CD8-positive, alpha-beta memory T cell (primary cell): ENCODE results near the gene ZFP36L2. TPM values are rescaled to one million over a fixed set of nuclear protein-coding genes. Genes with fewer than 3 reads are reported as not detected.
"Not testable (repeated sequence)": the region's sequence is repeated elsewhere in the genome, so short reads cannot be mapped to it uniquely, and the experiment has no call there.

Experiments used
- CTCF ChIA-PET: fragments of 350-600 bp; sonication (Branson Sonifier 250); formaldehyde crosslinking; loops from one replicate; lab custom pipeline; 2021; ENCODE audit warnings: antibody characterized with exemption; lab: Charles Lee
- POLR2A ChIA-PET: fragments of 350-600 bp; sonication (Branson Sonifier 250); formaldehyde crosslinking; loops from one replicate; lab custom pipeline; 2021; ENCODE audit warnings: antibody characterized with exemption; lab: Charles Lee
- DNase-seq, 5 donors: peaks; one replicate each; pipeline versions ENCODE4 v3.0.0 to v3.0.0-alpha.2; 2020 to 2022; ENCODE audit warnings: mixed read lengths in 1 of 5
- H3K27ac ChIP-seq: one replicate; pipeline ENCODE4 v1.7.0; 2013; ENCODE audit warnings: low read depth, mild to moderate bottlenecking, low read length, moderate library complexity
- H3K27me3 ChIP-seq: 2 replicates; pipeline ENCODE4 v1.7.0; 2013; ENCODE audit warnings: low read length, mild to moderate bottlenecking; ENCODE audit not compliant: insufficient read depth, poor library complexity, severe bottlenecking
- H3K36me3 ChIP-seq: 2 replicates; pipeline ENCODE4 v1.7.0; 2013; ENCODE audit warnings: mild to moderate bottlenecking, low read length, moderate library complexity; ENCODE audit not compliant: insufficient read depth
- H3K4me1 ChIP-seq: 2 replicates; pipeline ENCODE4 v1.7.0; 2013; ENCODE audit warnings: mild to moderate bottlenecking, low read length, moderate library complexity; ENCODE audit not compliant: insufficient read depth
- H3K4me3 ChIP-seq: 2 replicates; pipeline ENCODE4 v1.7.0; 2013; ENCODE audit warnings: mild to moderate bottlenecking, low read length
- H3K9me3 ChIP-seq: 2 replicates; pipeline ENCODE4 v1.7.0; 2013; ENCODE audit warnings: mild to moderate bottlenecking, low read length
- H3K27ac Mint-ChIP-seq, 8 donors: one replicate each; pipeline ENCODE4 v1.8.0; 2020 to 2021; ENCODE audit warnings: mixed read lengths in 8 of 8, mild to moderate bottlenecking in 6 of 8, inconsistent platforms in 3 of 8, moderate library complexity in 3 of 8
- H3K27me3 Mint-ChIP-seq, 2 donors: one replicate each; pipeline ENCODE4 v1.8.0; 2020 to 2021; ENCODE audit warnings: mixed read lengths in 2 of 2, mild to moderate bottlenecking in 1 of 2, moderate library complexity in 1 of 2
- H3K36me3 Mint-ChIP-seq, 3 donors: one replicate each; pipeline ENCODE4 v1.8.0; 2020 to 2021; ENCODE audit warnings: mixed read lengths in 3 of 3, inconsistent platforms in 1 of 3, mild to moderate bottlenecking in 1 of 3
- H3K4me1 Mint-ChIP-seq, 3 donors: one replicate each; pipeline ENCODE4 v1.8.0; 2020 to 2021; ENCODE audit warnings: mixed read lengths in 3 of 3, inconsistent platforms in 1 of 3, mild to moderate bottlenecking in 1 of 3
- H3K4me3 Mint-ChIP-seq, 7 donors: one replicate each; pipeline ENCODE4 v1.8.0; 2020 to 2021; ENCODE audit warnings: mixed read lengths in 7 of 7, mild to moderate bottlenecking in 6 of 7, moderate library complexity in 4 of 7, inconsistent platforms in 2 of 7
- H3K9me3 Mint-ChIP-seq, 5 donors: one replicate each; pipeline ENCODE4 v1.8.0; 2020 to 2022; ENCODE audit warnings: mixed read lengths in 5 of 5, mild to moderate bottlenecking in 3 of 5, moderate library complexity in 2 of 5, inconsistent platforms in 1 of 5
- polyA plus RNA-seq: library from polyadenylated mRNA; unstranded; fragments of 300-500 nt; fragmentation: Illumina TruSeq; gene quantifications from one replicate; pipeline ENCODE4 v1.2.3, GENCODE V29; 2021
- total RNA-seq, 2 experiments: library from RNA; stranded (reverse); gene quantifications; one replicate each; pipeline ENCODE4 v1.2.3, GENCODE V29; 2021

ZFP36L2 gene
- total and polyA plus RNA-seq, 3 experiments from 2014 or later: 98.0 to 737 (median 98.6) TPM

DNA sequence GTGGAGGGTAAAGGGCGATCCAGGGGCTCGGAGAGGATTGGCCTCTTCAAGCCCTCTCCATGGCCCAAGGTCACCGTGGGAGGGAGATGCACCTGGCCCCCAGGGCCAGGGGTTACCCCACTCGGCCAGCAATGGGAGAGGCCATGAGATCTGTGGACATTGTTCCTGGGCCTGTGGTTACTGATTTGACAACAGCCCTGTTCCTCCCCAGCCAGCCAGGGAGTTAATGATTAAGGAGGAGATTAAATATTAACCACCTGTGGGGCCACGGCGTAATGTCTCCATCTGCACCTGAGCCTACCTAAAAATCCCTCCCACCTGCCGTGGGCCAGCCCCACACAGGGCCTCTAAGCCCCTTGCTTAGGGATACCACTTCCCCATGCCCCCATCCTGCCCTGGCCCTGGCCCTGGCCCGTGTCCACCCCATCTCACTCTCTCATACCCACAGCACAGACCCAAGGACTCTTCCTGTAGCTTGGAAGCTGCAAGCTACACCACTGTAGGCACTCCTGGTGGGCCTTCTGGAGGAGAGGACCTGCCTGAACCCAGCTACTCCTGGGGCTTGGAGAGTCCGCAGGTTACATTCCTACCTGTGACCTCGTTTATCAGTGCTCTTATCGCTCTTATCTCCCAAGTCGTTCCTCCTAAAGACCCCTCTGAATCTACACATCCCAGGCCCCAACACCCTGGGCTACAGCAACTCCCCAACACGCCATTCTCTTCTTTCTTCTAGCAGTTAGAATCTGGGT lies 32.1 kb downstream of the ZFP36L2 start:
- Mint-ChIP-seq H3K27me3 (no peaks in the 10 kb centered on the region), H3K4me3 (peak overlapping the region; percentile 71 to 92 (median 85)), H3K27ac (peak overlapping the region; percentile 95 to 100 (median 98)), H3K4me1 (peaks cover 55 to 76% (median 59%) of the 10 kb centered on the region in 3 donors), H3K36me3 (peaks cover 0 to 2% (median 0%) of the 10 kb centered on the region in 3 donors), H3K9me3 (no peaks in the 10 kb centered on the region)
- Histone ChIP-seq H3K4me1 (peaks cover 84% of the 10 kb centered on the region), H3K4me3 (peak overlapping the region; percentile 74), H3K27ac (peak overlapping the region; percentile 86), H3K27me3 (no peaks in the 10 kb centered on the region), H3K36me3 (no peaks in the 10 kb centered on the region), H3K9me3 (no peaks in the 10 kb centered on the region)
- CTCF ChIA-PET: interaction anchor here (0.8 to 5.3 kb wide), 14 partner anchors 10 to 67 kb away, joined by 3 to 33 read pairs (median 10); partner anchors contain the start of gene ZFP36L2
- no peak for DNase-seq
- POLR2A ChIA-PET: interaction anchor here (0.6 to 3.1 kb wide), 13 partner anchors 20 to 61 kb away, joined by 3 to 17 read pairs (median 7); partner anchors contain the start of gene ZFP36L2

DNA sequence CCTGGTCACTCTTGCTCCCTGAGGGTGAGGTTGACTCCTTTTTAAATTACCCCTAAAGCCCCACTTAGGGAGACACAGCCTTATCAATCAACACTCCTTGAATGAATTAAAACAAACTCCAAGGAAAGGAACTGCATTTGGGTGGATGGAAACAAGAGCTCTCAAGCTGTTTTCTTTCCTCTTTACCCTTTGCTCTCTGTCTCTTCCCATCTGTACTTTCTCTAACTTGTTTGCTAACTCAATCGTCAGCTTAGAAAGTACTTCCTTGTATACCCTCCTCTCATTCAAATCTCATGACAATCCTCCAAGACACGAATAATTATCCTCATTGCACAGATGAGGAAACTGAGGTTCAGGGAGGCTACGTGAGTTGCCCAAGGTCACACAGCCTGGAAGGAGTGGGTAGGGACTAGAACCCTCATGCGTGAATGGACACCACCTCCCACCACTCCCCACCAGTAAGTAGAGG lies 32.7 kb downstream of the ZFP36L2 start:
- Histone ChIP-seq H3K9me3 (no peaks in the 10 kb centered on the region), H3K27me3 (no peaks in the 10 kb centered on the region), H3K4me3 (peak overlapping the region; percentile 74), H3K36me3 (no peaks in the 10 kb centered on the region), H3K4me1 (peaks cover 87% of the 10 kb centered on the region), H3K27ac (peak overlapping the region; percentile 86)
- no peak for DNase-seq
- Mint-ChIP-seq H3K4me3 (peak overlapping the region; percentile 18 to 92 (median 85)), H3K9me3 (no peaks in the 10 kb centered on the region), H3K27ac (peak overlapping the region; percentile 95 to 100 (median 98)), H3K4me1 (peaks cover 54 to 77% (median 59%) of the 10 kb centered on the region in 3 donors), H3K27me3 (no peaks in the 10 kb centered on the region), H3K36me3 (peaks cover 0 to 2% (median 0%) of the 10 kb centered on the region in 3 donors)
- ChIA-PET CTCF (interaction anchor here (1.9 to 5.3 kb wide), 10 partner anchors 19 to 60 kb away, joined by 5 to 33 read pairs (median 12); partner anchors contain the start of gene ZFP36L2), POLR2A (interaction anchor here (1.0 to 3.1 kb wide), 8 partner anchors 19 to 33 kb away, joined by 3 to 17 read pairs (median 13); partner anchors contain the start of gene ZFP36L2)

DNA sequence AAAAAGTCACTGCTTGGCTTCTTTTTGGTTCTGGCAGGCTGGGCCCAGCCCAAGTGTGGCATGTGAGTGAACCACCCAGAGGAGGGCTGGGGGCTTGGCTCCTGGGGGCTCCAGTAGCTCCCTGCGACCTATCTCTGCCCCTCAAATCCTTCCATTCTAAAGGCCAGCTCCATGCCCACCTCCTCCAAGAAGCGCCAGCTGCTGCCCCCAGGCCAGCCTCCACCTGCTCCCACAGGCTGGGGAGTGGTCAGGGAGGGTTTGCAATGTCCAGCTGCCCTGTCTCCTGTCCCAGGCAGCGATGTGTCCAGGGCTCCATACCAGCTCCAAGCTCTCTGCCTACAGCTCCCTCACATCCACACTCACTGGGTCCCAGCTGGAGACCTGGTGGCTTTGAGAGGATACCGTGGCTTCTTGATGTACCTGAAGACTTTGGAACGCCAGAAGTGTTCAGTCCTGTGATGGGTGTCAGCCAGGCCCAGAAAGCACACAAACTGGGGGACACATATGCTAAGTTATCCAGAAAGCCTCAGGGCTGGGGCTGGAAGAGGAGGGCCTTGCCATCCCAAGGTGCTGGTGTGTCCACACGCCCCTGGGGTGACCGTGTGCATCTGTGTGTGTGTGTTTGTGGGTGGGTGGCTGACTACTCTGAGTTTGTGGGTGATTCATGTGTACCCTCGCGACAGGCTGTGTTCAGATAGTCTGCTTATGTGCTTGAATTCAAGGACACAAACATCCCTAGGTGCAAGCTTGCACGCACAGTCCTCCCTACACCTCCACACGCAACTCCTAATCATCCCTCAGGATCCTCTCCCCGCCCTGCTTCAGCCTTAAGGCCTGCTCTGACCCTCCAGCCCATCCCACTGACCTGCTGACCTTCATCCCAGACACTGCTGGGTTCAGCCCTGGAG lies 33.4 kb downstream of the ZFP36L2 start:
- Mint-ChIP-seq H3K36me3 (peaks cover 0 to 2% (median 0%) of the 10 kb centered on the region in 3 donors), H3K27me3 (no peaks in the 10 kb centered on the region), H3K4me1 (peaks cover 53 to 73% (median 59%) of the 10 kb centered on the region in 3 donors), H3K9me3 (no peaks in the 10 kb centered on the region), H3K27ac (peak overlapping the region; percentile 95 to 100 (median 98)), H3K4me3 (peak overlapping the region in 6 of 7 donors; percentile 58 to 92 (median 84))
- Histone ChIP-seq H3K9me3 (no peaks in the 10 kb centered on the region), H3K36me3 (no peaks in the 10 kb centered on the region), H3K27ac (peak overlapping the region; percentile 86), H3K4me3 (peak overlapping the region; percentile 74), H3K4me1 (peaks cover 82% of the 10 kb centered on the region), H3K27me3 (no peaks in the 10 kb centered on the region)
- POLR2A ChIA-PET: interaction anchor here (0.6 to 3.1 kb wide), 9 partner anchors 29 to 834 kb away, joined by 3 to 16 read pairs (median 4); partner anchors contain the start of gene ZFP36L2
- no peak for DNase-seq
- CTCF ChIA-PET: interaction anchor here (0.8 to 5.3 kb wide), 9 partner anchors 9 to 61 kb away, joined by 3 to 30 read pairs (median 7); partner anchors contain the start of gene ZFP36L2

DNA sequence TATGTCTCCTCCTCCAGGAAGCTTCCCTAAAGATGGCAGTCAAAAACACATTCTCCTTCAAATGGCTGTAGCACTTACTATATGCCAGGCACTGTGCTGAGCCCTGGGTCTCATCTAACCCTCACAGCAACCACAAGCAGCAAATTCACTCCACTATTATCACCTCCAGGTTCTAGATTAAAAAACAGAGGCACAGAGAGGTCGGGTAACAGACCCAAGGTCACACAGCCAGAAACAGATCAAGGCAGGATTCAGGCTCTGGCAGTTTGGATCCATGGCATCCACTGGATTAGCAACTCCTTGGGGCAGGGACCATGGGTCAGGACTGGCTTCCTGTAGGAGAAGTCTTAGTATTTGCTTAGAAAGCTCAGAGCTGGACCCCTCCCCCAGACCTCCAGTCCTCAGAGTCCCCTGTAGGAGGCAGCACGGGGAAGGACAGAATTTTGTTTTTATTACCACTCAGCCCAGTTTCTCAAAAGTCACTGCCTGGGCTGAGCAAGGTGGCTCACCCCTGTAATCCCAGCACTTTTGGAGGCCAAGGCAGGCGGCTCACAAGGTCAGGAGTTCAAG lies 34.4 kb downstream of the ZFP36L2 start:
- no peak overlapping the region for H3K4me3 ChIP-seq
- peaks cover 85% of the 10 kb centered on the region for H3K4me1 ChIP-seq
- H3K4me1 Mint-ChIP-seq: peaks cover 52 to 74% (median 54%) of the 10 kb centered on the region in 3 donors
- H3K36me3 ChIP-seq: no peaks in the 10 kb centered on the region
- no peaks in the 10 kb centered on the region for H3K27me3 Mint-ChIP-seq
- H3K36me3 Mint-ChIP-seq: peaks cover 0 to 2% (median 0%) of the 10 kb centered on the region in 3 donors
- DNase-seq: no peak
- no peaks in the 10 kb centered on the region for H3K9me3 Mint-ChIP-seq
- H3K27ac ChIP-seq: no peak overlapping the region
- POLR2A ChIA-PET: interaction anchor here (0.6 to 1.4 kb wide), 5 partner anchors 30 to 833 kb away, joined by 3 to 4 read pairs (median 3); partner anchors contain the start of gene ZFP36L2
- CTCF ChIA-PET: interaction anchor here (1.6 to 5.3 kb wide), 8 partner anchors 10 to 52 kb away, joined by 5 to 30 read pairs (median 9); partner anchors contain the start of gene ZFP36L2
- H3K4me3 Mint-ChIP-seq: peak overlapping the region in 4 of 7 donors; percentile 4 to 65 (median 47)
- no peaks in the 10 kb centered on the region for H3K9me3 ChIP-seq
- no peaks in the 10 kb centered on the region for H3K27me3 ChIP-seq
- peak overlapping the region; percentile 86 to 99 (median 96) for H3K27ac Mint-ChIP-seq

DNA sequence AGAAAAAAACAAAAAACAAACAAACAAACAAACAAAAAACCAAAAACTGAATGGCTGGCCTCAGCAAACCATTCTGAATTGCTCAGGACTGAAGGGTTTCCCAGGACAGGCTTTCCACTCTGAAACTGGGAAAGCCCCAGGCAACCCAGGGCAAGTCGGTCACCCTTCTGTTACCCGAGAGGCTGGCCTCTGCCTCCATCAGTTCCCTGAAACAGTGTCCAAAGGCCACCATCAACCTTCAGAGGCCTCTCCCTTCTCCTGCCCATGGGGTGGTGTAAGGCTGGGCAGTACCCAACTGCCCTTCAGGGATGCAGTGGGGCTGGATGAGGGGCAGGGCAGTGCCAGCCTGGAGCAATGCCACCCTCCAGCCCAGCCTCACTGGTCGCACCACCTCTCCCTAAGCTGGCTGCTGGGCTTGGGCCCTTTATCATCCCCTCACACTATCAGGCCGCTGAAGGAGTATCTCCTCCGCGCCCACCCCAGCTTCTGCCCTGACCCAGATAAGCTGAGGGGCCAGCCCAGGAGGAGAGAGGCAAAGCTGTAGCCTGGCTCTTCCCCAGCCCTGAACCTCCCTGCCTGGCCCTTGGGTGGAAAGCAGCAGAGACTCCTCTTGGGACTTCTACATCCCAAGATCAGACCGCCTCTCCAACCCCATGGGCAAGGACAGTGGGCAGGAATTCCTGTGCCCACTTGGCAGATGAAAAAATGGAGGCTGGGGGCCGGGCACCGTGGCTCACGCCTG lies 35.9 kb downstream of the ZFP36L2 start:
- no peaks in the 10 kb centered on the region for H3K27me3 Mint-ChIP-seq

DNA sequence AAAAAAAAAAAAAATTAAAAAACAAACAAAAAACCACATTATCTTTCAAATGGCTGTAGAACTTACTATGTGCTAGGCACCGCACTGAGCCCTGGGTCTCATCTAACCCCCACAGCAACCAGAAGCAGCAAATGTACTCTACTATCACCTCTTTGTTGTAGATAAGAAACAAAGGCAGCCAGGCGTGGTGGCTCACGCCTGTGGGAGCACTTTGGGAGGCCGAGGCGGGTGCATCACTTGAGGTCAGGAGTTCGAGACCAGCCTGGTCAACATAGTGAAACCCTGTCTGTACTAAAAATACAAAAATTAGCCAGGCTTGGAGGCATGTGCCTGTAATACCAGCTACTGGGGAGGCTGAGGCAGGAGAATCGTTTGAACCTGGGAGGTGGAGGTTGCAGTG lies 36.5 kb downstream of the ZFP36L2 start:
- POLR2A ChIA-PET, H3K27me3 ChIP-seq, H3K4me3 Mint-ChIP-seq, H3K27ac ChIP-seq, H3K27me3 Mint-ChIP-seq, H3K9me3 ChIP-seq, DNase-seq, H3K36me3 ChIP-seq, H3K36me3 Mint-ChIP-seq, H3K4me3 ChIP-seq, H3K9me3 Mint-ChIP-seq: not testable (repeated sequence)
- Mint-ChIP-seq H3K27ac (peak overlapping the region in 1 of 8 donors; percentile 27), H3K4me1 (peaks cover 49 to 76% (median 51%) of the 10 kb centered on the region in 3 donors)
- peaks cover 82% of the 10 kb centered on the region for H3K4me1 ChIP-seq
- CTCF ChIA-PET: interaction anchor here (0.9 to 1.1 kb wide), 2 partner anchors 15 to 34 kb away, joined by 3 read pairs; no protein-coding TSS in a partner anchor

More for the DNA sequence above, 35.9 kb downstream of the ZFP36L2 start:
- no peak for DNase-seq
- H3K27me3 ChIP-seq: no peaks in the 10 kb centered on the region
- H3K9me3 ChIP-seq: no peaks in the 10 kb centered on the region
- peak overlapping the region in 1 of 8 donors; percentile 22 for H3K27ac Mint-ChIP-seq
- no peaks in the 10 kb centered on the region for H3K36me3 ChIP-seq
- CTCF ChIA-PET: interaction anchor here (0.6 to 5.3 kb wide), 7 partner anchors 11 to 294 kb away, joined by 3 to 29 read pairs (median 4); partner anchors contain the start of gene ZFP36L2
- H3K4me1 Mint-ChIP-seq: peaks cover 49 to 76% (median 51%) of the 10 kb centered on the region in 3 donors
- H3K27ac ChIP-seq: peak overlapping the region; percentile 16
- H3K36me3 Mint-ChIP-seq: no peaks in the 10 kb centered on the region
- H3K4me3 Mint-ChIP-seq: no peak overlapping the region
- no peak overlapping the region for H3K4me3 ChIP-seq
- peaks cover 84% of the 10 kb centered on the region for H3K4me1 ChIP-seq
- POLR2A ChIA-PET: interaction anchor here (0.6 to 1.0 kb wide), 5 partner anchors 11 to 59 kb away, joined by 3 to 4 read pairs (median 3); no protein-coding TSS in a partner anchor
- H3K9me3 Mint-ChIP-seq: no peaks in the 10 kb centered on the region
